ENCODE results near the gene PPOX.

PPOX gene

DNA sequence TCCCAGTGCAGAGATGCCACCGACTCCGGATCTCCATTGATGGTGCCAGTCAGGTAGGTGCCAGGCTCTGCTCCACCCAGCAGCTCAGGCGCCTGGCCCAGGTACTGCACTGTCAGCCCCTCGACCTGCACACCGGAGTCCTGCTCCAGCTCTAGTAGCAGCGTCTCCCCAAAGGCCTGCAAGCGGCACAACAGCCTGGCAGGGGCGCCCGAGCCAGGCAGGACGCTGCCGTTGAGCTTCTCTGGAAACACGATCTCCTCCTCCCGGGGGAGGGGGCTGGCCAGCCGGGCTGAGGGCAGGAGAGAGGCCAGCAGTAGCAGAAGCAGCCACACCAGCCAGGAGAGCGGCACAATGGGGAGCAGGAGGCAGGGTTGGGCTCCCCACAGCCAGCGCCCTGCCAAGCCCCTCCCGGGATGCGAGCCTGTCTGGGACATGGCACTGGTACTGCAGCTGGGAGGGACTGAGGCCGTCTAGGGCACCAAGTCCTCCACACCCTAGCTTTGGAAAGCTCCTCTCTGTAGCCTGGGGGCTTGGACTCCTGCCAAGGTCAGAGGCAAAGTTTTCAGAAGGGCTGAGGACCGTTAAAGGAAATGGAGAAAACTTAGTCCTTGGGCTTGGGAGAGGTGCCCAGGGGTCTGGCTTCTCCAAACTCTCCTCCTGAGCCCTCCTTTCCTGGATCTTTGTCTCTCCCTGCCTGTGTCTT, 32.1 kb downstream of the PPOX start:
- peak; percentile 67 for DNase-seq (ENCODE audit: low spot score)

DNA sequence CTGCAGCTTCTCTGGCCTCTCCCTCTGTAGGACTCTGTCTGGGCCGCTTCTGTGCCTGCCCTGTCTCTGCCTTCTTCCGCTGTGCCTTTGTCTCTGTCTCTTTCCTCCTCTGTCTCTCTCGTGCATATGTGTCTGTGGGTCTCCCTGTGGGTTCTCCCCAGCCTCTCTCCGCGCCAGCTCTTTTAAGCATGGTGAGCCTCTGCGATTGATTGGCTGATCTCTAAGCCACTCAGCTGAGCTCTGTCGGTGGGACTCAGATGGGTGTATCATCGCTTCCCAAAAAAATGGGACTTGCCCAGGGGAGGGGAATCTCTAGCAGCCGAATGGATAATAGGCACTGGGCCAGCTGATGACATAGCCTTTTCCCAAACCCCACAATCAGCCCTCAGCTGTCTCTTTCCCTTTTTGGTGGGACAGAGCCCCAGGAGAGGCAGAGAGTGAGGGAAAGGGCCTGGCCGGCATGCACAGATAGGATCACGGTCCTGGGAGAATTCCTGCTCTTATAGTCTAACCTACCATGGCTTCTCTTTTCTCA, 32.7 kb downstream of the PPOX start, which contains the start of gene ADAMTS4:
Gene ADAMTS4 (minus strand): TSS at position 158 of the 535 bp plus-strand sequence. CDS start 427 bp downstream, outside the sequence.
- DNase-seq (ENCODE audit: low spot score): peak; percentile 92

DNA sequence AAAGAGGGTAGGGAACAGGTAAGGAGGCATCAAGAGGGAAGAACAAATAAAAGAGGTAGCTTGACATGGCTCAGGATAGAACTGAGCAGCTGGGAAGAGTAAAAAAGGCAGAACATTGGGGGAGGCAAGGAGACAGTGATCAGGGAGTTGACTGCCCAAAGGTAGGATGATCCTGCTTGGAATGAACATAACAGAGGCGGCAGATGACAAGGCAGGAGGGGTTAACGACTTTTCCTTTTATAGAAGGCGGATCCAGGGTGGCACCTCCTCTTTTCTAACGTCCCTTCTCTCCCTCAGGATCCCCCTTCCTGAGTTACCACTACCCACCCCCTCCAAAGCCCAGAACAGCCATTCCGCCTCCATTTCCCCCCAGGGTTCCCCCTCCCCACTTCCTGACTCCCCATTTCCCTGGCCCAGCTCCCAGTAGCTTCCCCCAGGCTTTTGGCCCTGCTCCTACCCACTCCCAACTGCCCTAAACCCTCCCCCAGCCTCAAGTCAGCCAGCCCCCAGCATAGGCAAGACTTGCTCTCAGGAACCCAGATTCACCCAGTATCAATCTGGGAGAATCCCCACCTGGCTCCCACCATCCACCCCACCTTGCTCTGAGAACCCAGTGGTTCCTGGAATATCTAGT, 33.4 kb downstream of the PPOX start:
- no peak for DNase-seq (ENCODE audit: low spot score)

DNA sequence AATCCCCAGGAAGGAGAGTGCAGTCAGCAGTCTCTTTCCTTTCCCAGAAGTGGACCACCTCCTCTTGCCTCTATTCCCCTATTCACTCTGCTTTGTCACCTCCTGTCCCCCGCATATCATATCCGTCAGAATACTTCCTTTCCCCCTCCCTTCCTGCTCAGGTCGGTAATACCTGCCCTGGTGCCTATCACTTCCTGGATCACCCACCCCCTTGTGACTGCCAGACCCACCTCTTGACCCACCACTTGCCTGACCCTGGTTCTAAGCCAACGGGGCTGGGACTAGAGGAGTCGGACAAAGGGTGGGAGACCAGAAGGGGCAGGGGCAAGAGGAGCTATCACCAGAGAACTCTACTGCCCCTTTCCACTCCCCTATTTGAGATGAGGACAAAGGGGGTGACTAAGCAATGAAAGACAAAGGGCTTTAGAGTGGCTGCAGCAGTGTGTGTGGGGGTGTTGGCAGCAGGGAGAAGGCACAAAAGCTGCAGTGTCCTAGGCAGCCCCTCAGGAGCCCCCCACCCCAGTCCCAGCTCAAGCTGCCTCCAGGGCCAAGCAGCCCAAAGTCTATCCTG, 34.3 kb downstream of the PPOX start:
- peak; percentile 92 for DNase-seq (ENCODE audit: low spot score)

DNA sequence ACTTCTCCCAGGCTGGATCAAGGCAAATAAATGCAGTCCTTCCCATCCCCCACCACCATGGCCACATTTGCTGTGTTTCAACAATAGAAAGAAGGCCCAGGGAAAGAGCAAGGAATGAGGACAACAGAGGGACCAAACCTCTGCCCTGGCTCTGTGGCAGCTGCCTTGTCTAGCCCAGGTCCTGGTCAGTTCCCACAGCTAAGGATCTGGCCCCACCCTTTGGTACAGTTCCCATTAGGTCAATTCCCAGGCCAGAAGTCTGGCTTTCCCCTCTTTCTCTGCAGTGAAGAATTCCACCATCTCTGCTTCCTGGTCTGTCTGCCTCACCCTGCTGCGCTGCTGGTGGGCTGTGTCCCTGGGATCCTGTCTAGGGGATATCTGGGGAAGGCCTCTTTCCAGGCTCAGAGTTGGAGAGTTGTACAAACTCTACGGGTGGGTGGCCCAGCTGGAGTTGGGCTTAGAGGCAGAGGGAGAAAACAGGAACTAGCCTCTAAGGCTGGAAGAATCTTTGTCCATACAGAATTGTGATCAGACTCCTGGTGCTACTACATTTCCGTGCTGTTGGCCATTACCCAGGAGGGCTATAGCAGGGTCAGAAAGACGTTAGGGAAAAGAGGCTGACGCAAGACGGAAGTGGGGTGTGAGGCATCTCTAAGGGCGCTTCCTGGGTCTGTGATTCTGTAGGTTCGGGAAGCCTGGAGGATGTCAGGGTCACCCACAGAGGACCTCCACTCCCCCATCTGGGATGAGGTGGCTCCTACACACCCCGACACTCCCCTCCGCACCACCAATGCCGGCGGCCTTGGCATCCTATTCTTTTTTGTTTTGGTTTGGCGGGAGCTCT, 35.0 kb downstream of the PPOX start:
- peak; percentile 63 for DNase-seq (ENCODE audit: low spot score)

DNA sequence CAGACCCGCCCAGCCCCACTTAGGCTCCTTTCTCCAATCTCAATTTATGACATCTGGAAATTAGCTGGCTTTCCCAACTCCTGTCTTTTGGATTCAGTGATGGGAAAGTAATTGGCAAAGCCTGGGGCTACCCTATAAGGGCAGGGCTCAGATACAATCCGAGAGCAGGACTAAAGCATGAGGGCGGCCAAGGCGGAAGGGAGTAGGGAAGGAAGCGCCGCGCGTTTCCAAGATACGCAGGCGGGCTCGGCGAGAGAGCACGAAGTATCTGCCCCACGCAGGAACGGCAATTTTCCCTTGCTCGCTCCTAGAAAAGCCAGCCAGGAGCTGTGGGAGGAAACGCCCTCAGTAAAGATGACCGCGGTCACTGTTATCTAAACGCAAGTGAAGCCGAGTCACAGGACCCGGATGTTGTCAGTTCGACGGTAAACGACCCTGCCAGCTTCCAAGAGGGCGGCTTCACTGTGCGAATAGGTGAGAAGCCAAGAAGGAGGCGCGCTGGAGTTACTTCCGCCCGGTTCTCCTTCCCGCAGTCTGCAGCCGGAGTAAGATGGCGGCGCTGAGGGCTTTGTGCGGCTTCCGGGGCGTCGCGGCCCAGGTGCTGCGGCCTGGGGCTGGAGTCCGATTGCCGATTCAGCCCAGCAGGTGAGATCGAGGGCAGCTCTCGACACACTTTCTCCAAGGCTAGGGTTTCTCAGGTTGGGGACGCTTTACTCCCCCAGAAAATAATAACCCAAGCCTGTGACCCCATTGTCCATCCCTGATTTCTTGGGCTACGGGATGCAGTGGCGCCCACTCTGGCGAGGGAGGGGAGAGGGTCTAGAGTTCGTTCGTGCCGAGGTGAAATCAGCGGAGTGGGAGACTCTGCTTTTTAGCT, 35.8 kb downstream of the PPOX start, which contains the start of gene NDUFS2:
Gene NDUFS2 (plus strand): TSS at position 532 of the 877 bp plus-strand sequence. CDS start 19 bp downstream, at position 551.
- peak; percentile 99 for DNase-seq (ENCODE audit: low spot score)

DNA sequence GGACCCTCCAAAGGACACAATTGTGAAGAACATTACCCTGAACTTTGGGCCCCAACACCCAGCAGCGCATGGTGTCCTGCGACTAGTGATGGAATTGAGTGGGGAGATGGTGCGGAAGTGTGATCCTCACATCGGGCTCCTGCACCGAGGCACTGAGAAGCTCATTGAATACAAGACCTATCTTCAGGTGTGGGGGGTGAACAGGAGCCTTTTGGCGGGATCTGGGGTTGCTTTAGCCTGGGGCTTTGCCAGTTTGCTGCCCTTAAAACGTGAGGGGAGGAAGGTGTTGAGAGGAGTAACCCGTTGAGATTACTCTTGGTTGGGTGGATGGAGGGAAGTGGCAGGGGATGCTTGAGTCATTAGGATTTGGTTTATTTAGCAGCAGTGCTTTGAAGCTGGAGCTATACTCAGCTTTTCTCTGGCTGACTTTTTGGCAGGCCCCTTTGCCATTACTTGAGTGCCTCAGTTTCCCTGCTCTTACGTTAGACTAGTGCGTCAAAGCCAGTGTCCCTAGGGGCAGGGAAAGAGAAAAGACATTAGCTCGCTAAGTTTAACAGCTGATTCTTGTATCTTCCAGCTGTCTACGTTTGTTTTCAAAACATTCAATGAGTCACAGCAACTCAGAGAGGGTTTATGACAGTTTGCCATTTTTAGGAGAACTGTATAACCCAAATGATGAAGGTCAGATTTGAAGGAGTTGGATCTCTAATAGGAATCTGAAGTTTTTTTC, 40.4 kb downstream of the PPOX start:
- DNase-seq (ENCODE audit: low spot score): no peak

DNA sequence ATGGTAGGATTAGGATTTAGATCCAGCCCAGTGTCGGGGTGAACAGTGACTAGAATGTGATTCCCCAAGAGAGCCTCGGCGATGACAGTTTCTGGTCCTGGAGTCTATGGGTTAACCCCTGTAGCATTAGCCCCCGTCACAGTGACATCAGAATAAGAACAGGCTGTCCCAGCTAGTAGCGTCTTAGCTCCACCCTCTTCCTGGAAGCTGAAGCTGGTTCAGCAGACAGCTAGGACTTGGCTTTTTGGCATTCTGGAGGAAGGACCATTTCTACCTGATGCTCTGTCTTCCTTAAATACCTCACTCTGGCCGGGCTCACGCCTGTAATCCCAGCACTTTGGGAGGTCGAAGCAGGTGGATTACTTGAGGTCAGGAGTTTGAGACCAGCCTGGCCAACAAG, 40.9 kb downstream of the PPOX start:
- no peak for DNase-seq (ENCODE audit: low spot score)

DNA sequence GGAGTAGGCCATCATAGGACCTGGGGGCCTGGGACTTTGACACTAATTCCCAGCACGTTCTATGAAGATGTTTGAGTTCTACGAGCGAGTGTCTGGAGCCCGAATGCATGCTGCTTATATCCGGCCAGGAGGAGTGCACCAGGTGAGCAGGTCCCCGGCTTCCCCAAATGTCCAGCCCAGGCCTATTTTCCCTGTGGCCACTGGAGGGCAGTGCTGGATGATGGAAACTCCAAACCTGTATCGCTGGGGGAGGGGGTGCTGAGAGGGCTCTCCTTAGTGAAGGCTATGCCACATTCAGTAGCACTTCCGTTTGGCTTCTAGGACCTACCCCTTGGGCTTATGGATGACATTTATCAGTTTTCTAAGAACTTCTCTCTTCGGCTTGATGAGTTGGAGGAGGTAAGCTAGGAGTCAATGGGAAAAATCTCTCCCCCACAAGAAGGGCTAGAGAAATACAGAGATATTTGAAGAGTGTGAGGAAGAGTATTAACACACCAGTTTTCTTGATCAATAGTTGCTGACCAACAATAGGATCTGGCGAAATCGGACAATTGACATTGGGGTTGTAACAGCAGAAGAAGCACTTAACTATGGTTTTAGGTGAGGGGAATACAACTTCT, 43.7 kb downstream of the PPOX start:
- DNase-seq (ENCODE audit: low spot score): peak; percentile 83

DNA sequence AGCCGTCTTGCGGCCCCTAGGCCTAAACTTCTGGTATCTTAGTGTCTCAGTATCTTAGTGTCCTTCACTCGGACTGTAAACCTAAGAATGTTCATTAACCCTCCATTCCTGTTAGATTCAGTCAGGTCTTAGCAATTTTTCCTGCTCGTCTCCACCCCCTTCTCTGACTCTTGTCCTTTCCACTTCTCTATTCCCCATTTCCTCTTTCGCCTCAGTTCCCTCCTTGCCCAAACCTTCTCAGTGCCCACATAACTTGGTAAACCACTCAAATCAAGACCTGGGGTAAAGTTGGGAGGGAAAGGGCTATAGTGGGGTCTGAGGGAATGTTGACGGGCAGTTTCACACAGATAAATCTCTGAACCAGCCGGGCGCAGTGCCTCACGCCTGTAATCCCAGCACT, 48.1 kb downstream of the PPOX start:
- peak; percentile 39 for DNase-seq (ENCODE audit: low spot score)

DNA sequence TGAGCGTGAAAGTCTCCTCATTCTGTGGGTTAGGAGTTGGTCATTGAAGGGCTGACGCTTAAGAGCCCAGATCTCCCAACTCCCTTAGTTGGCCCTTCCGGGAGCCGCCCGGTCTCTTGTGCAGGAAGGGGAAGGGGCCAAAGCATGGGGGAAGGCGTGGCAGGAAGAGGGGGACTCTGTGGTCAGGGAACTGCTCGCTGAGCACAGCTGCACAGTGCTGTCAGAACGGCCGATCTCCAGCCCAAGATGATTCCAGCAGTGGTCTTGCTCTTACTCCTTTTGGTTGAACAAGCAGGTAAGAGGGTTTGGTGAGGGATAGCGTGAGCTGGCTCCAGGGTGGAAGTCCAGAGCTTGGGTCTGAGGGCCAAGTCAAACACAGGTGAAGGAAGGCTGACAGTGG, 48.9 kb downstream of the PPOX start, which contains the start of gene FCER1G:
Gene FCER1G (plus strand): TSS at position 220 of the 400 bp plus-strand sequence. CDS start 27 bp downstream, at position 247.
- peak; percentile 72 for DNase-seq (ENCODE audit: low spot score)

DNA sequence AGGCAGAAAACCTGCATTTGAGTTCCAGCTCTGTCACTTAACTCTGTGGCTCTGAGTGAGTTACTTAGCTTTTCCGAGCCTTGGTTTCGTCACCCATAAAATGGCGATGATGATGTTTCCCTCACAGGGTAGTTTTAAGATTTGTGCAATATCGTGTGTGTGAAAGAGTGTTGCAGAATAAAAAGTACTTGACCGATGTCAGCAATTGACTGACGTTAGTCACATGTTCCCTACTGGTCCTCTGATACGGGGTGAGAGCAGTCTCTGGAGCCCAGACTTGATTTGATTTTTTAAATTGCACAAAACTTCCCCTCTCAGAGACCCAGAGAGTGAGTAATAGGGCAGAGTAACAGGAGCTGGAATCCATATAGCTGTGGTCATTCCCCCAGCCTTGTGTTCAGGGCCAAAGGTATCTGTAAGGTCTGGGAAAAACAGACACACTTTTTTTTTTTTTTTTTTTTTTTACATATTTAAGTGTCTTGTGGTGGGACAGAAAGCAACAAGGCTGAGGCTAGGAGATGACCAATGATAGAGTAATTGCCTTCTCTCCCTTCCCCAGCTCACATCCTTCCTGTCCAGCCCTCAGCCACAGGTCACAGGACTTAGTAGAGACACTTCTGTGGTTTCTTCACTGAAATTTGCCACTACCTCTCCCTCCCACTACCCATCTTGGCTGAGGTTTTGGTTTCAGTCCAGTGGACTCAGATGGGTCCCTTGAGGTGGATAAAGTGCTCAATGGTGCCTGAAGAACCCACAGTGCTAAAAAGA, 50.9 kb downstream of the PPOX start:
- peak; percentile 66 for DNase-seq (ENCODE audit: low spot score)

DNA sequence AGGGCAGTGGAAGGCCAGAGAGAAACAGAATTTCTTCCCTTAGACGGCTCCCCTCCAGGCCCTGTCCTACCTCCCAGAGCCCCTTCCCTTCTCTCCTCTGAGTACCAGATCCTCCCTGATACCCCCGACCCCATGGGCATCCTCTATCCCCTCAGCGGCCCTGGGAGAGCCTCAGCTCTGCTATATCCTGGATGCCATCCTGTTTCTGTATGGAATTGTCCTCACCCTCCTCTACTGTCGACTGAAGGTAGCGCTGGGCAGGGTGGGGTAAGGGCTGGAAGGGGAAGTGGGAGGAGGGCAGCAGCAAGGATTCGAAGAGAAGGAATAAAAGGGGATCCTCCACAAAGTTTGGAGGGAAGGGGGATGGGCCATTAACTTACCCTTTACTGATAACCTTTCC, 51.6 kb downstream of the PPOX start:
- DNase-seq (ENCODE audit: low spot score): no peak

DNA sequence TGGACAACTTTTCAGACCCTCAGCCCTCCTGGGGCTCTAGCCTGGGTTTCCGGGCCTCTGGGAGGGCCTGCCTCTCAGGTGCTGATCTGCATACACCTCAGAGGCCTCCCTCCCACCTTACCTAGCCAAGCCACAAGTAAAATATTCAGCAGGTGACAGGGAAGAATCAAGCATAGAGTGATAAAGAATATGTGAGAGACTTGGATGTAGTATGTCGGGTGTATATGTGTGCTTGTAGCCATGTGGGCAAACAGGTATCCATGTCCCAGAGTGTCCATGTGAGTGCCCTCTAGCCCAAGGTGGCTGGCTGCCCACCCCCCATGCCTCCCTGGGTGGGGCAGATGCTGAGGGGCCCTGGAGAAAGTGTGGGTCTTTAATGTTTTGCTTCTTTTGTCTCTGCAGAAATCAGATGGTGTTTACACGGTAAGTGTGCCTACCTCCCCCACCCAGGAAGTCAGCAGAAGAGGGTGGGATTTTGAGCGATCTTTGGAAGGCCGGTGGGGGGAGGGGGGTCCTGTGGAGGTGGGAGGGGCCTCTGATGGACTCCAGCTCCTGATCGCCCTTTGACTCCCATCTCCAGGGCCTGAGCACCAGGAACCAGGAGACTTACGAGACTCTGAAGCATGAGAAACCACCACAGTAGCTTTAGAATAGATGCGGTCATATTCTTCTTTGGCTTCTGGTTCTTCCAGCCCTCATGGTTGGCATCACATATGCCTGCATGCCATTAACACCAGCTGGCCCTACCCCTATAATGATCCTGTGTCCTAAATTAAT, 52.3 kb downstream of the PPOX start:
- no peak for DNase-seq (ENCODE audit: low spot score)

DNA sequence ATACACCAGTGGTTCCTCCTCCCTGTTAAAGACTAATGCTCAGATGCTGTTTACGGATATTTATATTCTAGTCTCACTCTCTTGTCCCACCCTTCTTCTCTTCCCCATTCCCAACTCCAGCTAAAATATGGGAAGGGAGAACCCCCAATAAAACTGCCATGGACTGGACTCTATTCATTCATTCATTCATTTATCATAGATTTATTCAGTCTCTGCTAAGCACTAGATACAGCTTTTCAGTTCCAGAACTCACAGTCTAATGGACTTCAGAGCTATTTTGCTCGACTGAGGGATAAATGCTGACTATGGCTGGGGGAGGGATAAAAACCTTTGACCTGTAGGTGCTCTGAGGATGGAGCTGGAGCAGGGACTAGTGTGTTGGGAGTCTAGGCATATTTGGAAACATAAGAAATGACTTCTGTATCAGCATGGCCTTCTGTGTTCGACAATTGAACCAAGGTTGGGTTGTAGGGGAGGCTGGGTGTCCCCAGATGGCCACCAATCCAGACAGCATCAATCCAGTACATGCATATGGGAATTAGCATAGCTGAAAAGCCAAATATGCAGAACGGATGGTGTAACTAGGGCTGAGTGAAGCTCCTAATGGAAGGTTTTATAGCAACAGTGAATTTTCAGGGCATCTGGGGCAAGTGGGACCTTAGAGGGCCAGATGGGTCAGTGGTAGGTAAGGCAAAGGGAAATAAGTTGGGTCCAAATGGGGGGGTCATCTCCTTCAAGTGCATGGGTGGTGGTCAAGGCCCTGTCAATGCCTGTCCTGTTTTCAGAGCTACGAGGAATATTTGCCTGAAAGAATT, 53.1 kb downstream of the PPOX start:
- DNase-seq (ENCODE audit: low spot score): no peak

DNA sequence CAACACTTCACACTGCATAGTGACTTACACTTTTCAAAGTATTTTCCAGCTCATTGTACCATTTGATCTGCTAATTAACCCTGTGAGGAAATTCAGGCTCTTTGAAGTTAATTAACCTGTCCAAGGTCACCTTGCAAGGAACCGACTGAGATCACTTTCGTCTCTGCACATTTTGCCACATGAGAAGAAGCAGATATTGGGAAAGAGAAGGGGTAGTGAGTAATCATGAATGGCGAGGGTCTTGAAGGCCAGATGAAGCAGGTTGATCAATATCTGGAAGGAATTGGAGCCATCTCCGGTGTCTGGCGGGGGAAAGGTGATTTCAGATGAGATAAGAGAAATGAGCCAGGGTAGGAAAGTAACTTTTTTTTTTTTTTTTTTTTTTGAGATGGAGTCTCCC, 53.8 kb downstream of the PPOX start:
- DNase-seq (ENCODE audit: low spot score): no peak

Measured in Ammon's horn (tissue), 1 donor.